HEK293 (cell line): Measurements from ENCODE around the gene FRMD5.

ENCODE experiments used
- CTCF ChIA-PET: fragments of 350-600 bp; formaldehyde crosslinking; extraction: SDS; loops from one replicate; lab custom pipeline; 2021; ENCODE audit warnings: antibody characterized with exemption; lab: Yijun Ruan, JAX
- POLR2A ChIA-PET: fragments of 300-600 bp; formaldehyde crosslinking; extraction: SDS; loops from one replicate; lab custom pipeline; 2020; ENCODE audit warnings: antibody characterized with exemption, inconsistent platforms; lab: Yijun Ruan, JAX
- H3K27ac ChIP-seq: fragments of 200-500 bp; sonication (Bioruptor generic); 2 replicates; pipeline ENCODE4 v1.5.1; 2014; ENCODE audit warnings: low read depth, low read length, control low read depth, inconsistent platforms; ENCODE audit errors: extremely low read depth
- H3K36me3 ChIP-seq, 2 experiments: fragments of 200-500 bp in 1 of 2; sonication (Bioruptor generic) in 1 of 2; 1 replicate in 1 of 2; 2 replicates in 1 of 2; pipeline ENCODE4 v1.5.1; 2014 to 2017; ENCODE audit warnings: inconsistent platforms in 2 of 2, low read length in 2 of 2; ENCODE audit not compliant: control insufficient read depth in 2 of 2, insufficient read depth in 1 of 2
- H3K4me1 ChIP-seq: fragments of 200-500 bp; sonication (Bioruptor generic); 2 replicates; pipeline ENCODE4 v1.5.1; 2014; ENCODE audit warnings: mild to moderate bottlenecking, low read length, inconsistent platforms; ENCODE audit not compliant: control insufficient read depth, insufficient read depth
- H3K4me3 ChIP-seq: 2 replicates; pipeline ENCODE4 v1.5.1; 2011; ENCODE audit warnings: low read depth, mild to moderate bottlenecking, control low read depth, low read length, moderate library complexity
- H3K9me3 ChIP-seq: fragments of 200-500 bp; sonication (Bioruptor generic); 2 replicates; pipeline ENCODE4 v1.5.1; 2014; ENCODE audit warnings: low read depth, low read length, inconsistent platforms; ENCODE audit not compliant: control insufficient read depth, insufficient read depth
- BCL11A ChIP-seq: fragments of 450-650 bp; formaldehyde crosslinking; IDR thresholded peaks from 2 replicates; pipeline ENCODE4 v1.5.1; 2016; ENCODE audit warnings: low read depth, missing biosample characterization, missing genetic modification characterization
- EGR2 ChIP-seq: fragments of 450-650 bp; formaldehyde crosslinking; IDR thresholded peaks from 2 replicates; pipeline ENCODE4 v1.5.1; 2016; ENCODE audit warnings: low read depth, missing biosample characterization, missing genetic modification characterization
- FEZF1 ChIP-seq: fragments of 450-650 bp; formaldehyde crosslinking; IDR thresholded peaks from 2 replicates; pipeline ENCODE4 v1.5.1; 2016; ENCODE audit warnings: missing biosample characterization, missing genetic modification characterization
- GLI2 ChIP-seq: fragments of 450-650 bp; formaldehyde crosslinking; IDR thresholded peaks from 2 replicates; pipeline ENCODE4; 2017; ENCODE audit warnings: missing biosample characterization, missing genetic modification characterization, low read depth, borderline replicate concordance
- KLF7 ChIP-seq: fragments of 450-650 bp; formaldehyde crosslinking; IDR thresholded peaks from 2 replicates; pipeline ENCODE4 v1.5.1; 2016; ENCODE audit warnings: missing biosample characterization, missing genetic modification characterization, borderline replicate concordance
- MEIS1 ChIP-seq: sonication (generic); formaldehyde crosslinking; IDR thresholded peaks from 2 replicates; pipeline ENCODE4 v1.8.1; 2022; ENCODE audit warnings: missing genetic modification reagents, mild to moderate bottlenecking, borderline replicate concordance
- SCRT2 ChIP-seq: fragments of 450-650 bp; formaldehyde crosslinking; IDR thresholded peaks from 2 replicates; pipeline ENCODE4 v1.5.1; 2016; ENCODE audit warnings: missing biosample characterization, missing genetic modification characterization
- WT1 ChIP-seq: fragments of 450-650 bp; formaldehyde crosslinking; IDR thresholded peaks from 2 replicates; pipeline ENCODE4 v1.5.1; 2016; ENCODE audit warnings: missing biosample characterization, missing genetic modification characterization
- ZBTB8A ChIP-seq: fragments of 450-650 bp; formaldehyde crosslinking; IDR thresholded peaks from 2 replicates; pipeline ENCODE4 v1.5.1; 2016; ENCODE audit warnings: missing biosample characterization, missing genetic modification characterization
- ZEB2 ChIP-seq: fragments of 450-650 bp; formaldehyde crosslinking; IDR thresholded peaks from 2 replicates; pipeline ENCODE4 v1.5.1; 2016; ENCODE audit warnings: missing biosample characterization, missing genetic modification characterization
- ZNF114 ChIP-seq: fragments of 450-650 bp; formaldehyde crosslinking; IDR thresholded peaks from 2 replicates; pipeline ENCODE4 v1.5.0; 2017; ENCODE audit warnings: missing biosample characterization, missing genetic modification characterization
- ZNF133 ChIP-seq: fragments of 450-650 bp; formaldehyde crosslinking; IDR thresholded peaks from 2 replicates; pipeline ENCODE4 v1.5.1; 2016; ENCODE audit warnings: missing biosample characterization, missing genetic modification characterization
- ZNF138 ChIP-seq: fragments of 450-650 bp; formaldehyde crosslinking; IDR thresholded peaks from 2 replicates; pipeline ENCODE4 v1.5.1; 2016; ENCODE audit warnings: missing biosample characterization, missing genetic modification characterization, borderline replicate concordance
- ZNF140 ChIP-seq: fragments of 450-650 bp; formaldehyde crosslinking; IDR thresholded peaks from 2 replicates; pipeline ENCODE4 v1.5.1; 2016; ENCODE audit warnings: missing biosample characterization, missing genetic modification characterization
- ZNF211 ChIP-seq: fragments of 450-650 bp; formaldehyde crosslinking; IDR thresholded peaks from 2 replicates; pipeline ENCODE4 v1.5.1; 2016; ENCODE audit warnings: low read depth, missing biosample characterization, missing genetic modification characterization
- ZNF221 ChIP-seq: fragments of 450-650 bp; formaldehyde crosslinking; IDR thresholded peaks from 2 replicates; pipeline ENCODE4 v1.5.1; 2017; ENCODE audit warnings: missing biosample characterization, missing genetic modification characterization, borderline replicate concordance
- ZNF23 ChIP-seq: fragments of 450-650 bp; formaldehyde crosslinking; IDR thresholded peaks from 2 replicates; pipeline ENCODE4 v1.5.1; 2016; ENCODE audit warnings: missing biosample characterization, missing genetic modification characterization, borderline replicate concordance
- ZNF248 ChIP-seq: fragments of 450-650 bp; formaldehyde crosslinking; IDR thresholded peaks from 2 replicates; pipeline ENCODE4 v1.5.1; 2017; ENCODE audit warnings: missing biosample characterization, missing genetic modification characterization
- ZNF350 ChIP-seq: fragments of 450-650 bp; formaldehyde crosslinking; IDR thresholded peaks from 2 replicates; pipeline ENCODE4 v1.5.0; 2017; ENCODE audit warnings: missing biosample characterization, mild to moderate bottlenecking, missing genetic modification characterization
- ZNF514 ChIP-seq: fragments of 450-650 bp; formaldehyde crosslinking; IDR thresholded peaks from 2 replicates; pipeline ENCODE4 v1.5.1; 2016; ENCODE audit warnings: missing biosample characterization, missing genetic modification characterization
- ZNF558 ChIP-seq: fragments of 450-650 bp; formaldehyde crosslinking; IDR thresholded peaks from 2 replicates; pipeline ENCODE4 v1.5.1; 2016; ENCODE audit warnings: missing biosample characterization, missing genetic modification characterization
- ZNF585B ChIP-seq: fragments of 450-650 bp; formaldehyde crosslinking; IDR thresholded peaks from 2 replicates; pipeline ENCODE4 v1.5.1; 2016; ENCODE audit warnings: missing biosample characterization, missing genetic modification characterization
- ZNF830 ChIP-seq: fragments of 450-650 bp; IDR thresholded peaks from 2 replicates; pipeline ENCODE4 v1.5.0; 2018; ENCODE audit warnings: missing biosample characterization, missing genetic modification characterization, low read depth, mild to moderate bottlenecking, moderate library complexity
- ZNF843 ChIP-seq: fragments of 450-650 bp; formaldehyde crosslinking; IDR thresholded peaks from 2 replicates; pipeline ENCODE4 v1.5.1; 2016; ENCODE audit warnings: missing biosample characterization, missing genetic modification characterization
- TF ChIP-seq, protein P1 (sequence below): fragments of 450-650 bp; formaldehyde crosslinking; IDR thresholded peaks from 2 replicates; pipeline ENCODE4 v1.5.1; 2016; ENCODE audit warnings: missing biosample characterization, missing genetic modification characterization
- TF ChIP-seq, protein P2 (sequence below): fragments of 450-650 bp; formaldehyde crosslinking; IDR thresholded peaks from 2 replicates; pipeline ENCODE4 v1.5.1; 2016; ENCODE audit warnings: missing biosample characterization, missing genetic modification characterization, borderline replicate concordance

Gene FRMD5

DNA sequence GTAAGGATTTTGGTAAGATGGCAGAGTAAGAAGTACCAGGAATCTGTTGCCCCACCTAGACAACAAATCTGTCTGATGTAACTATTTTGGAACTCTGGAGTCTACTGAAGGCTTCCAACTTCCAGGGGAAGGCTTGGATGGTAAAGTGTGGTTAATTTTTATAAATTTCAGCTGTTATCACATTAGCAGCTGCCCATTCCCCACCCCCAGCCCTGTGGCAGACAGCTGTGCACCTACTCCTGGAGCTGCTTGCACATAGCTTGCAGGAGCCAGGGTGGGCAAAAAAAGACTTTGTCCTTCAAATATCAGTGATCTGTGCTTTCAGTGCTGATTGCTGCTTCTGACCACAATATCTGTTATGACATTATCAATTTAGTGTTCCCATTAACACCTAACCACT lies 47.4 kb downstream of the FRMD5 start:
- no peaks in the 10 kb centered on the region for H3K4me1 ChIP-seq
- CTCF ChIA-PET, result interaction anchor here (0.7 kb wide), 1 partner anchor 81 kb away, joined by 3 read pairs; no protein-coding TSS in a partner anchor
- no peak for TF ChIP-seq ZNF514 (tag by site-specific recombination)
- TF ChIP-seq ZNF585B, result no peak
- no peak for TF ChIP-seq EGR2
- no peak for TF ChIP-seq ZNF138 (tag by site-specific recombination)
- no peak for TF ChIP-seq ZNF830 (tag by site-specific recombination)
- TF ChIP-seq ZNF843 (tag by site-specific recombination), result no peak
- no peak for TF ChIP-seq ZNF350 (tag by site-specific recombination)
- no peak for TF ChIP-seq ZNF23 (tag by site-specific recombination)
- TF ChIP-seq, protein P1, sequence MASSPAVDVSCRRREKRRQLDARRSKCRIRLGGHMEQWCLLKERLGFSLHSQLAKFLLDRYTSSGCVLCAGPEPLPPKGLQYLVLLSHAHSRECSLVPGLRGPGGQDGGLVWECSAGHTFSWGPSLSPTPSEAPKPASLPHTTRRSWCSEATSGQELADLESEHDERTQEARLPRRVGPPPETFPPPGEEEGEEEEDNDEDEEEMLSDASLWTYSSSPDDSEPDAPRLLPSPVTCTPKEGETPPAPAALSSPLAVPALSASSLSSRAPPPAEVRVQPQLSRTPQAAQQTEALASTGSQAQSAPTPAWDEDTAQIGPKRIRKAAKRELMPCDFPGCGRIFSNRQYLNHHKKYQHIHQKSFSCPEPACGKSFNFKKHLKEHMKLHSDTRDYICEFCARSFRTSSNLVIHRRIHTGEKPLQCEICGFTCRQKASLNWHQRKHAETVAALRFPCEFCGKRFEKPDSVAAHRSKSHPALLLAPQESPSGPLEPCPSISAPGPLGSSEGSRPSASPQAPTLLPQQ (tag by site-specific recombination), result no peak
- TF ChIP-seq ZNF211, result no peak
- TF ChIP-seq, all 188 proteins: peak for 0
- POLR2A ChIA-PET, result no interaction called here
- Histone ChIP-seq H3K4me3 (no peak overlapping the region), H3K9me3 (no peaks in the 10 kb centered on the region), H3K36me3 (no peaks in the 10 kb centered on the region), H3K27ac (no peak overlapping the region)

DNA sequence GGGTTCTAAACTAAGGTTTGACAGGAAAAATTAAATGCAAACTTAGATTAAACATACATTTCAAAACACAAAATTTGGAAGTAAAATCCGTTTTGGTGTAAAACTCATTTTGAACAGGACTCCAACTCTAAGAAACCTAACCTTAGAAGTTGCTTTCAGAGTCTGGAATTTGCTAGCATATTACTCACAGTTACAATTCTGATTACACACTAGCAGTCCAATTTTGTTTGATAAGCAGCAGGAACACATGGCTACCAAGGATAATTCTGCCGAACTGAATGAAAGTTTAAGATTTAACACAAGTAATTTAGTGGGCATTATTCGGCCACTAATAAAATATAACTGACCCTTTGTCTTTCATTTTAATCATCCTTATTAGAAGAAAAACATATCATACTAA lies 49.6 kb downstream of the FRMD5 start:
- no peak overlapping the region for H3K4me3 ChIP-seq
- POLR2A ChIA-PET, result no interaction called here
- no peak for TF ChIP-seq ZBTB8A (tag by site-specific recombination)
- TF ChIP-seq ZNF114 (tag by site-specific recombination), result no peak
- TF ChIP-seq MEIS1 (CRISPR knock-in tag), result no peak
- TF ChIP-seq, protein P2, sequence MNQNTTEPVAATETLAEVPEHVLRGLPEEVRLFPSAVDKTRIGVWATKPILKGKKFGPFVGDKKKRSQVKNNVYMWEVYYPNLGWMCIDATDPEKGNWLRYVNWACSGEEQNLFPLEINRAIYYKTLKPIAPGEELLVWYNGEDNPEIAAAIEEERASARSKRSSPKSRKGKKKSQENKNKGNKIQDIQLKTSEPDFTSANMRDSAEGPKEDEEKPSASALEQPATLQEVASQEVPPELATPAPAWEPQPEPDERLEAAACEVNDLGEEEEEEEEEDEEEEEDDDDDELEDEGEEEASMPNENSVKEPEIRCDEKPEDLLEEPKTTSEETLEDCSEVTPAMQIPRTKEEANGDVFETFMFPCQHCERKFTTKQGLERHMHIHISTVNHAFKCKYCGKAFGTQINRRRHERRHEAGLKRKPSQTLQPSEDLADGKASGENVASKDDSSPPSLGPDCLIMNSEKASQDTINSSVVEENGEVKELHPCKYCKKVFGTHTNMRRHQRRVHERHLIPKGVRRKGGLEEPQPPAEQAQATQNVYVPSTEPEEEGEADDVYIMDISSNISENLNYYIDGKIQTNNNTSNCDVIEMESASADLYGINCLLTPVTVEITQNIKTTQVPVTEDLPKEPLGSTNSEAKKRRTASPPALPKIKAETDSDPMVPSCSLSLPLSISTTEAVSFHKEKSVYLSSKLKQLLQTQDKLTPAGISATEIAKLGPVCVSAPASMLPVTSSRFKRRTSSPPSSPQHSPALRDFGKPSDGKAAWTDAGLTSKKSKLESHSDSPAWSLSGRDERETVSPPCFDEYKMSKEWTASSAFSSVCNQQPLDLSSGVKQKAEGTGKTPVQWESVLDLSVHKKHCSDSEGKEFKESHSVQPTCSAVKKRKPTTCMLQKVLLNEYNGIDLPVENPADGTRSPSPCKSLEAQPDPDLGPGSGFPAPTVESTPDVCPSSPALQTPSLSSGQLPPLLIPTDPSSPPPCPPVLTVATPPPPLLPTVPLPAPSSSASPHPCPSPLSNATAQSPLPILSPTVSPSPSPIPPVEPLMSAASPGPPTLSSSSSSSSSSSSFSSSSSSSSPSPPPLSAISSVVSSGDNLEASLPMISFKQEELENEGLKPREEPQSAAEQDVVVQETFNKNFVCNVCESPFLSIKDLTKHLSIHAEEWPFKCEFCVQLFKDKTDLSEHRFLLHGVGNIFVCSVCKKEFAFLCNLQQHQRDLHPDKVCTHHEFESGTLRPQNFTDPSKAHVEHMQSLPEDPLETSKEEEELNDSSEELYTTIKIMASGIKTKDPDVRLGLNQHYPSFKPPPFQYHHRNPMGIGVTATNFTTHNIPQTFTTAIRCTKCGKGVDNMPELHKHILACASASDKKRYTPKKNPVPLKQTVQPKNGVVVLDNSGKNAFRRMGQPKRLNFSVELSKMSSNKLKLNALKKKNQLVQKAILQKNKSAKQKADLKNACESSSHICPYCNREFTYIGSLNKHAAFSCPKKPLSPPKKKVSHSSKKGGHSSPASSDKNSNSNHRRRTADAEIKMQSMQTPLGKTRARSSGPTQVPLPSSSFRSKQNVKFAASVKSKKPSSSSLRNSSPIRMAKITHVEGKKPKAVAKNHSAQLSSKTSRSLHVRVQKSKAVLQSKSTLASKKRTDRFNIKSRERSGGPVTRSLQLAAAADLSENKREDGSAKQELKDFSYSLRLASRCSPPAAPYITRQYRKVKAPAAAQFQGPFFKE, result no peak
- no peak for TF ChIP-seq ZNF140
- TF ChIP-seq KLF7 (tag by site-specific recombination), result no peak
- TF ChIP-seq ZEB2 (tag by site-specific recombination), result no peak
- TF ChIP-seq ZNF558 (tag by site-specific recombination), result no peak
- TF ChIP-seq FEZF1 (tag by site-specific recombination), result no peak
- TF ChIP-seq WT1 (tag by site-specific recombination), result no peak
- TF ChIP-seq BCL11A (tag by site-specific recombination), result no peak
- no peak for TF ChIP-seq ZNF221 (tag by site-specific recombination)
- no peak for TF ChIP-seq GLI2 (tag by site-specific recombination)
- no peak for TF ChIP-seq ZNF350 (tag by site-specific recombination)
- no peak for TF ChIP-seq ZNF248 (tag by site-specific recombination)
- no peak for TF ChIP-seq ZNF133 (tag by site-specific recombination)
- TF ChIP-seq SCRT2, result no peak
- TF ChIP-seq, all 188 proteins: peak for 0
- Histone ChIP-seq H3K27ac (no peak overlapping the region), H3K9me3 (no peaks in the 10 kb centered on the region), H3K36me3 (no peaks in the 10 kb centered on the region), H3K4me1 (no peaks in the 10 kb centered on the region)
- CTCF ChIA-PET, result no interaction called here
